ENCODE measurements around the gene SLC2A13.

Gene SLC2A13

DNA sequence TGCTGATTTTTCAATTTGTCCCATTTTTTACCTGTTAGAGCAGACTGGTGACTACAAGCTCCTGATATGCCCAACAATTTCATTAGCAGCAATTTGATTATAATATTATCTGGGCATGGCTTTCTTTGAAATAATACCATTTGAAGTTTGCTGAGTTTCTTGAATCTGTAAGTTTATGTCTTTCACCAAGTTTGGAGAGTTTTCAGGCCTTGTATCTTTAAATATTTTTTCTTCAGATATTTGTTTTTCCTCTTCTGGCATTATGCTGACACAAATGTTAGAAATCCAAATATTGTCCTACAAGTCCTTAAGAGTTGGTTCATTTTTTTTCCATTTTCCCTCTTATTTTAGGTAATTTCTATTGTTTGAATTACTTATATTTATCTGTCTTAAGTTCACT is 30.4 kb downstream of the SLC2A13 start:
- no peak overlapping the region for H3K27ac ChIP-seq (ENCODE audit: insufficient read depth, low read length, poor library complexity, severe bottlenecking)
- H3K27me3 ChIP-seq (replicated peaks; ENCODE audit: control insufficient read depth, insufficient read depth, low read length, poor library complexity, severe bottlenecking): no peaks in the 10 kb centered on the region
- no peaks in the 10 kb centered on the region for H3K9me3 ChIP-seq (ENCODE audit: control insufficient read depth, low read length)
- no peak overlapping the region for H3K4me3 ChIP-seq (ENCODE audit: insufficient read depth, low read depth, low read length, poor library complexity, severe bottlenecking)
- DNase-seq: no peak
- H3K36me3 ChIP-seq (ENCODE audit: control insufficient read depth, insufficient read depth, low read length): no peaks in the 10 kb centered on the region
- no peaks in the 10 kb centered on the region for H3K4me1 ChIP-seq (ENCODE audit: control insufficient read depth, insufficient read depth, low read length, poor library complexity, severe bottlenecking)

DNA sequence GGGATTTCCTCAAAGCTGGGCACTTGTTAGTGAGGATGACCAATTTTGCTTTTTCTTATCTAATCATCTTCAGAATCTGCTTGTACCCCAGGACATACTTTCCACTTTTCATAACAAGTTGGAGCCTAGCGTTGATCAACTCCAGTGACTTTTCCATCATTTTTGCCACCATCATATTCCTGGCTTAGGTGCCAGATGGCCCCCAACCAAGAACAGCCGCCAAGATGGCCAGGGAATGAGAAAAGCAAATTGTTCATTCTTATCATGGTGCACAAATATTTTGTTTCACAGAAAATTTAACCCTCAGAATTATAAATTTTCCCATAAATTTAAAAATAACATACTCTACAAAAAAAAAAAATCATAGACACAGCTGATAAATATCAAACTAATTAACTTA is 37.5 kb downstream of the SLC2A13 start:
- Histone ChIP-seq H3K4me3 (ENCODE audit: insufficient read depth, low read depth, low read length, poor library complexity, severe bottlenecking) (no peak overlapping the region), H3K9me3 (ENCODE audit: control insufficient read depth, low read length) (no peaks in the 10 kb centered on the region), H3K4me1 (ENCODE audit: control insufficient read depth, insufficient read depth, low read length, poor library complexity, severe bottlenecking) (no peaks in the 10 kb centered on the region), H3K27ac (ENCODE audit: insufficient read depth, low read length, poor library complexity, severe bottlenecking) (no peak overlapping the region), H3K36me3 (ENCODE audit: control insufficient read depth, insufficient read depth, low read length) (no peaks in the 10 kb centered on the region), H3K27me3 (replicated peaks; ENCODE audit: control insufficient read depth, insufficient read depth, low read length, poor library complexity, severe bottlenecking) (no peaks in the 10 kb centered on the region)
- no peak for DNase-seq

DNA sequence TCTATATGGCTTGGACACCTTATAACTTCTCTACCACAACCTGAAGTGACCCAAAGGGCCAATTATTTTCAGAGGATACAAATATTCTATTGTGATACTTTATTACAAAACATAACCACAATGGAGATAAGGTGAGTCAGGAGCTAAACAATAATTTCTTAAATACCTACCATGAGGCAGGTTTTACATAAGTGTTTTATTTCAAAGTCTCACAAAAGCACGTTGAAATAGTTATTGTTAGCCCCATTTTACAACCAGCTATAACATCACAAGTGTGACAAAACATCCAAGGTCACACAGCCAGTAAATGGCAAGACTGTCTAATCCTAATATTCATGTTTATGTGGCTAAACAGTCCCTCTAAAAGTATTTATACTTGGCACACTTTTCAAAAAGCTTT is 40.2 kb downstream of the SLC2A13 start:
- H3K4me3 ChIP-seq (ENCODE audit: insufficient read depth, low read depth, low read length, poor library complexity, severe bottlenecking): no peak overlapping the region
- no peaks in the 10 kb centered on the region for H3K4me1 ChIP-seq (ENCODE audit: control insufficient read depth, insufficient read depth, low read length, poor library complexity, severe bottlenecking)
- H3K27ac ChIP-seq (ENCODE audit: insufficient read depth, low read length, poor library complexity, severe bottlenecking): no peak overlapping the region
- DNase-seq: no peak
- H3K36me3 ChIP-seq (ENCODE audit: control insufficient read depth, insufficient read depth, low read length): no peaks in the 10 kb centered on the region
- H3K27me3 ChIP-seq (replicated peaks; ENCODE audit: control insufficient read depth, insufficient read depth, low read length, poor library complexity, severe bottlenecking): no peaks in the 10 kb centered on the region
- no peaks in the 10 kb centered on the region for H3K9me3 ChIP-seq (ENCODE audit: control insufficient read depth, low read length)

DNA sequence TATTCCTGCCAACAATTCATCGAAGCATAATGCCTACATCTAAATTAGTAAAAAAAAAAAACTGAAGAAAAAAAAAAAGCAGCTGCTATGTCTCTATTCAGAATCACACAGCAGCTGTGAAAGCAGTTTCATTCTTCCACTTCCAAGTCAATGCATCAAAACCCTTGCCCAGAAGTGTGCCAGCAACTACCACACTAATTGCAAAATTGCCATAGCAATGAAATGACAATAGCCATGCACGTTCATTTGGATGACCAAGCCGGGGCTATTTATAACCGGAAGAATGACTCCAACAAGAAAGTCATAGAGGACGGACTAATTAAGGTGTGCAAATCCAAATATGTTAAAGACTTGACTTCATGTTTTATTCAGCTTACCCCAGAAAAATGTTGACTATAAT is 42.5 kb downstream of the SLC2A13 start:
- H3K27ac ChIP-seq (ENCODE audit: insufficient read depth, low read length, poor library complexity, severe bottlenecking): no peak overlapping the region
- H3K4me3 ChIP-seq (ENCODE audit: insufficient read depth, low read depth, low read length, poor library complexity, severe bottlenecking): no peak overlapping the region
- H3K36me3 ChIP-seq (ENCODE audit: control insufficient read depth, insufficient read depth, low read length): no peaks in the 10 kb centered on the region
- no peaks in the 10 kb centered on the region for H3K9me3 ChIP-seq (ENCODE audit: control insufficient read depth, low read length)
- no peak for DNase-seq
- H3K4me1 ChIP-seq (ENCODE audit: control insufficient read depth, insufficient read depth, low read length, poor library complexity, severe bottlenecking): no peaks in the 10 kb centered on the region
- no peaks in the 10 kb centered on the region for H3K27me3 ChIP-seq (replicated peaks; ENCODE audit: control insufficient read depth, insufficient read depth, low read length, poor library complexity, severe bottlenecking)

DNA sequence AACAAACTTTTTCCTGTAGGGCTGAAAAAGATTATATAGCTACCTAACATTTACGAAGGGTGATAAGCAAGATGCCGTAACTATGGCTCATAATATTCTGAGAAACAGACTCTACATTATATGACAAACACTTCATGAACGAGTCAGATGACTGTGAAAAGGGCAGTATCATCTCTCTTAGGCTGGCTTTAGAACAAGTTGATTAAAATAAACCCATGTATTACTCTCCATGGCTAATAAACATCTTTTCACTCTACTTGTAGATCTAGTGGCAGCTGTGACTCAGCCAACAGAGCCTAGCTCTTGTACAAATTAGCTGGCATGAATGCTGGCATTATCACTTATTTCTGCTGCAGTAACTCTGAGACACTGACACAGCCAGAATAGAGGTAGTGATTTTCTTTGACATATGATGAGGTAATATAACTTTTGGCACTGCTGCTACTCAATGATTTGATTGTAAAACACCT is 47.1 kb downstream of the SLC2A13 start:
- Histone ChIP-seq H3K4me1 (ENCODE audit: control insufficient read depth, insufficient read depth, low read length, poor library complexity, severe bottlenecking) (no peaks in the 10 kb centered on the region), H3K4me3 (ENCODE audit: insufficient read depth, low read depth, low read length, poor library complexity, severe bottlenecking) (no peak overlapping the region), H3K27me3 (replicated peaks; ENCODE audit: control insufficient read depth, insufficient read depth, low read length, poor library complexity, severe bottlenecking) (no peaks in the 10 kb centered on the region), H3K9me3 (ENCODE audit: control insufficient read depth, low read length) (no peaks in the 10 kb centered on the region), H3K36me3 (ENCODE audit: control insufficient read depth, insufficient read depth, low read length) (no peaks in the 10 kb centered on the region), H3K27ac (ENCODE audit: insufficient read depth, low read length, poor library complexity, severe bottlenecking) (no peak overlapping the region)
- no peak for DNase-seq

DNA sequence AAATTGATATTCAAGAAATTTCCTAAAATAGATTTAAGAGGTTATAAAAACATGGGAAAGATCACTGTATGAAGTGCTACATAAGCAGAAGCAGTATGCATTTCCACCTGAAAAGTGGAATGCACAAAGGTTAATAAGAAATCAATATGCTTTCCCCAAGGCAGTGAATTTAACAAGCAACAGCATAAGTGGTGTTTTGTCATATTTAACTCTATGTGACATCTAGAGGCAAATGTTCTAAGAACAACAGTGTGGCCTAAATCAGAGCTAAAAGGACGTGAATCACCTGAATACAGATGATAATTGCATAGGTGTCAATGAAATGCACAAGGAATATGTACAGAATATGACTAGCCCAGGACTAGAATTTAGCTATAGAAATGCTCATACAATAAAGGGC is 49.5 kb downstream of the SLC2A13 start:
- H3K27ac ChIP-seq (ENCODE audit: insufficient read depth, low read length, poor library complexity, severe bottlenecking): no peak overlapping the region
- H3K9me3 ChIP-seq (ENCODE audit: control insufficient read depth, low read length): no peaks in the 10 kb centered on the region

DNA sequence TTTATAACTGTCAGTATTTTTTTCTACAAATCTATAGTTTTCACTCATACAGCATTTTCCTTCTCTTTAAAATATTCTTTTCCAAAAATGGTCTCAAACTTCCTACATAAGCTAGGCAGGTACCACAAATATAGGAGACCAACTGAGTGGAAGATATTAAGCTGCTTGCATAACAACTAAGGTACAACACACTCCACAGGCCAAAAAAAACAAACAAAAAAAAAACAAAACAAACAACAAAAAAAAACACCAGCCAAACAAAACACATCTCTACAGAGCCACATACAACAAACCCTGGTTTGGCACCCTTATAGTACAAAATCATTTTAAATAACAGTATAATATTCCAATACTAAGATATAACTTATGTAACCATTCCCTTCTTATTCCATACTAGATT is 50.1 kb downstream of the SLC2A13 start:
- Histone ChIP-seq H3K4me3 (ENCODE audit: insufficient read depth, low read depth, low read length, poor library complexity, severe bottlenecking) (no peak overlapping the region), H3K9me3 (ENCODE audit: control insufficient read depth, low read length) (no peaks in the 10 kb centered on the region), H3K36me3 (ENCODE audit: control insufficient read depth, insufficient read depth, low read length) (no peaks in the 10 kb centered on the region), H3K27ac (ENCODE audit: insufficient read depth, low read length, poor library complexity, severe bottlenecking) (no peak overlapping the region), H3K27me3 (replicated peaks; ENCODE audit: control insufficient read depth, insufficient read depth, low read length, poor library complexity, severe bottlenecking) (no peaks in the 10 kb centered on the region), H3K4me1 (ENCODE audit: control insufficient read depth, insufficient read depth, low read length, poor library complexity, severe bottlenecking) (no peaks in the 10 kb centered on the region)
- DNase-seq: no peak

More for the DNA sequence above, 49.5 kb downstream of the SLC2A13 start:
- DNase-seq: no peak
- H3K4me3 ChIP-seq (ENCODE audit: insufficient read depth, low read depth, low read length, poor library complexity, severe bottlenecking): no peak overlapping the region
- H3K4me1 ChIP-seq (ENCODE audit: control insufficient read depth, insufficient read depth, low read length, poor library complexity, severe bottlenecking): no peaks in the 10 kb centered on the region
- H3K36me3 ChIP-seq (ENCODE audit: control insufficient read depth, insufficient read depth, low read length): no peaks in the 10 kb centered on the region
- no peaks in the 10 kb centered on the region for H3K27me3 ChIP-seq (replicated peaks; ENCODE audit: control insufficient read depth, insufficient read depth, low read length, poor library complexity, severe bottlenecking)

DNA sequence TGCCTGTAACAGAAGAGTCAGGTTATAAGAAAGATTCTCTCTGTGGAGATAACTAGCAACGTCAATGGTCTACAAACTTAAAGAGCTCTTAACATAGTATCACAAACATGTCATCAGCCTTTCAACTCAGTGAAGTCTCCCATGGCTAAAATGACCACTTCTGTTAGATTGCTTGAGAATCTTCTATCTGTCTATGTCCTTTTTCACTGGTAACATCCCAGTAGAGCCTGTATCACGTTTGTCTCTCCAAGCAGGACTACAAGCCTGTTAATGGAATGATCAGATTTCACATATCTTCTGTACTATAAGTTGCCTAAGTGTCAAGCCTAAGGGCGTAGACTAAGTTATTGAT is 50.7 kb downstream of the SLC2A13 start:
- no peaks in the 10 kb centered on the region for H3K27me3 ChIP-seq (replicated peaks; ENCODE audit: control insufficient read depth, insufficient read depth, low read length, poor library complexity, severe bottlenecking)
- H3K27ac ChIP-seq (ENCODE audit: insufficient read depth, low read length, poor library complexity, severe bottlenecking): no peak overlapping the region
- no peaks in the 10 kb centered on the region for H3K4me1 ChIP-seq (ENCODE audit: control insufficient read depth, insufficient read depth, low read length, poor library complexity, severe bottlenecking)
- no peak for DNase-seq
- H3K4me3 ChIP-seq (ENCODE audit: insufficient read depth, low read depth, low read length, poor library complexity, severe bottlenecking): no peak overlapping the region
- H3K9me3 ChIP-seq (ENCODE audit: control insufficient read depth, low read length): no peaks in the 10 kb centered on the region
- H3K36me3 ChIP-seq (ENCODE audit: control insufficient read depth, insufficient read depth, low read length): no peaks in the 10 kb centered on the region

DNA sequence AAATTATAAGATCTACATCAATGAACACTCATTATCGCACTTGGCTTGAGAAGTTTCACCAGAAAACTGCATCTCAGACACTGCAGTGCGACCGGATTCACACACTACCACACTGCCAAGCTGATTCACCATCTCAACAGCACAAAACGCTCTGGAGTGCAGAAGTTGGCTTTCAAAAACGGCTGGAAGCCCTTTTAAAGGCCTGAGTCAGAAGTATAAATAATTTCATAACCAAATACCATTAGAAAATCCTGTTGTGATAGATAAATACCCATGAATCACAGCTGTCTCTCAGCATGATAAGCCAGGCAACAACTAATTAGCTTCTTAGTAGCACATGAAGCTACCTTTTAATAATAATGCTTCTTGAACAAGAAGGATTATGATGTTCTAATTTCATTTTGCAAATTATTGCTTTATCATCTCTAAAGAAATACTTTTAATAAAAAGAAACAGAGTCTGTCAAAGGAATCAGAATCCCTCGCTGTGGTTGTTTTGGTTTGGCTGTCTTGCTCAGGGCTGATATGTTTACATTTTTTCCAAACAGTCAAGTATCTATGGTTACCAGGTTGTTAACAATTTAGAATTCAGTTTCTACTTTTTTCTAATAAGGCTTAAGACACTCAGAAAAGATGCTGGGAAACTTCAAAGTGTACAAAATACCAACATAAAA is 51.2 kb downstream of the SLC2A13 start:
- DNase-seq: no peak
- Histone ChIP-seq H3K4me1 (ENCODE audit: control insufficient read depth, insufficient read depth, low read length, poor library complexity, severe bottlenecking) (no peaks in the 10 kb centered on the region), H3K4me3 (ENCODE audit: insufficient read depth, low read depth, low read length, poor library complexity, severe bottlenecking) (no peak overlapping the region), H3K27ac (ENCODE audit: insufficient read depth, low read length, poor library complexity, severe bottlenecking) (no peak overlapping the region), H3K36me3 (ENCODE audit: control insufficient read depth, insufficient read depth, low read length) (no peaks in the 10 kb centered on the region), H3K9me3 (ENCODE audit: control insufficient read depth, low read length) (no peaks in the 10 kb centered on the region), H3K27me3 (replicated peaks; ENCODE audit: control insufficient read depth, insufficient read depth, low read length, poor library complexity, severe bottlenecking) (no peaks in the 10 kb centered on the region)

DNA sequence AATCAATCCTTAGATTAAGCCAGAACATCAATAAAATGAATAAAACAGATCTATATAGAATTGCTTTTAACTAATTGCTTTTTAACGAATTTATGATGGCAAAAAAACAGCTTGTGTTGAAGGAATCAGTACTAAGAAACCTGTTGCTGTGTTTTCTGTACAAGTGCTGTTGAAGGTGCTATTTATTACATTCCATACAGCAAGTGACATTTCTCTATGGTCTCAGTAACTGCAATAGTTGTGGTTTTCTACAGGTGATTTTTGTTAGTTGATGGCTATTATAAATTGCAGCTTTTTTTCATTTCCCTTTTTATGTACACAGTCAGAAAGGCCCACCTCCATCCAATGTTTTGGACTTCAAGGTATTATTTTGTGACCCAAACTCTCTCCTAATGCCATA is 56.6 kb downstream of the SLC2A13 start:
- H3K27me3 ChIP-seq (replicated peaks; ENCODE audit: control insufficient read depth, insufficient read depth, low read length, poor library complexity, severe bottlenecking): no peaks in the 10 kb centered on the region
- no peaks in the 10 kb centered on the region for H3K36me3 ChIP-seq (ENCODE audit: control insufficient read depth, insufficient read depth, low read length)
- no peak overlapping the region for H3K27ac ChIP-seq (ENCODE audit: insufficient read depth, low read length, poor library complexity, severe bottlenecking)
- no peak overlapping the region for H3K4me3 ChIP-seq (ENCODE audit: insufficient read depth, low read depth, low read length, poor library complexity, severe bottlenecking)
- H3K4me1 ChIP-seq (ENCODE audit: control insufficient read depth, insufficient read depth, low read length, poor library complexity, severe bottlenecking): no peaks in the 10 kb centered on the region
- DNase-seq: no peak
- H3K9me3 ChIP-seq (ENCODE audit: control insufficient read depth, low read length): no peaks in the 10 kb centered on the region
